ENCODE data around the gene KREMEN1. TPM values are rescaled to one million over a fixed set of nuclear protein-coding genes. Genes with fewer than 3 reads are reported as not detected.
A peak's percentile ranks its signal among the peaks of the same experiment; 100 is the strongest.

Gene KREMEN1
- polyA plus RNA-seq, 1 of the 3 experiments (the other 2 are of a cell fraction), result 10.0 TPM

DNA sequence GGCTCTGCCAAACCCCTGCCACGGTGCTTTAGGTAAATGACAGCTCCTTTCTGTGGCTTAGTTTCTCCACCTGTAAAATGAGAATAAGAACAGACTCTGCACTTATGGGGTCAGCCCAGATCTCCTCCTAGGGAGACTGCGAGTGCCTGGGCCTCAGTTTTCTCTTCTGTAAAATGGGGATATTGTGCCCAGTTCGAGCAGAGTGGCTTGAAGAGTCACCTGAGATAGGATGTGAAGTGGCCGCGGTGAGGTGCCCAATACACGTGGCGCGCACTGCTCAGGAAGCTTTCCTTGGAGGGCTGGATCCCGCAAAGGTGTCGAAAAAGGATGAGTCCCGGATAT, 132.4 kb downstream of the KREMEN1 start:
- no peaks in the 10 kb centered on the region for H3K9me3 ChIP-seq
- ChIA-PET CTCF (interaction anchor here (0.6 to 5.5 kb wide), 8 partner anchors 11 to 140 kb away, joined by 3 to 49 read pairs (median 4); no protein-coding TSS in a partner anchor), POLR2A (no interaction called here)
- H2AFZ ChIP-seq (ENCODE audit: low read depth), result no peak overlapping the region
- peaks cover 0 to 7% of the 10 kb centered on the region in 2 experiments; a peak in 1 of 4 replicates for H3K4me1 ChIP-seq (ENCODE audit: control insufficient read depth in 1 of 2, insufficient read depth in 2 of 2, low read depth in 1 of 2, low read length in 1 of 2)
- no peak overlapping the region for H3K9ac ChIP-seq
- peak overlapping the region; percentile 60 to 62; a peak in 3 of 4 replicates for H3K4me3 ChIP-seq (ENCODE audit: low read depth in 2 of 2, low read length in 1 of 2)
- H3K27me3 ChIP-seq (ENCODE audit: insufficient read depth), result no peaks in the 10 kb centered on the region; the same call in 1 of the 2 replicates
- 0 out of 2 replicates have a peak, but pooled peaks have one; percentile 49 for TF ChIP-seq RCOR1 (IDR thresholded peaks at IDR 0.05; ENCODE audit: low read length)
- TF ChIP-seq EZH2phosphoT487 (IDR thresholded peaks at IDR 0.05; ENCODE audit: borderline replicate concordance, low read depth), result no peak
- TF ChIP-seq FOXJ3 (CRISPR knock-in tag; IDR thresholded peaks at IDR 0.05), result no peak
- TF ChIP-seq, protein P1, sequence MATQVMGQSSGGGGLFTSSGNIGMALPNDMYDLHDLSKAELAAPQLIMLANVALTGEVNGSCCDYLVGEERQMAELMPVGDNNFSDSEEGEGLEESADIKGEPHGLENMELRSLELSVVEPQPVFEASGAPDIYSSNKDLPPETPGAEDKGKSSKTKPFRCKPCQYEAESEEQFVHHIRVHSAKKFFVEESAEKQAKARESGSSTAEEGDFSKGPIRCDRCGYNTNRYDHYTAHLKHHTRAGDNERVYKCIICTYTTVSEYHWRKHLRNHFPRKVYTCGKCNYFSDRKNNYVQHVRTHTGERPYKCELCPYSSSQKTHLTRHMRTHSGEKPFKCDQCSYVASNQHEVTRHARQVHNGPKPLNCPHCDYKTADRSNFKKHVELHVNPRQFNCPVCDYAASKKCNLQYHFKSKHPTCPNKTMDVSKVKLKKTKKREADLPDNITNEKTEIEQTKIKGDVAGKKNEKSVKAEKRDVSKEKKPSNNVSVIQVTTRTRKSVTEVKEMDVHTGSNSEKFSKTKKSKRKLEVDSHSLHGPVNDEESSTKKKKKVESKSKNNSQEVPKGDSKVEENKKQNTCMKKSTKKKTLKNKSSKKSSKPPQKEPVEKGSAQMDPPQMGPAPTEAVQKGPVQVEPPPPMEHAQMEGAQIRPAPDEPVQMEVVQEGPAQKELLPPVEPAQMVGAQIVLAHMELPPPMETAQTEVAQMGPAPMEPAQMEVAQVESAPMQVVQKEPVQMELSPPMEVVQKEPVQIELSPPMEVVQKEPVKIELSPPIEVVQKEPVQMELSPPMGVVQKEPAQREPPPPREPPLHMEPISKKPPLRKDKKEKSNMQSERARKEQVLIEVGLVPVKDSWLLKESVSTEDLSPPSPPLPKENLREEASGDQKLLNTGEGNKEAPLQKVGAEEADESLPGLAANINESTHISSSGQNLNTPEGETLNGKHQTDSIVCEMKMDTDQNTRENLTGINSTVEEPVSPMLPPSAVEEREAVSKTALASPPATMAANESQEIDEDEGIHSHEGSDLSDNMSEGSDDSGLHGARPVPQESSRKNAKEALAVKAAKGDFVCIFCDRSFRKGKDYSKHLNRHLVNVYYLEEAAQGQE (IDR thresholded peaks at IDR 0.05; ENCODE audit: low read depth, low read length), result no peak
- H3K4me2 ChIP-seq, result peak overlapping the region; percentile 70; the same call in 1 of the 2 replicates
- H3K9me2 ChIP-seq, result no peaks in the 10 kb centered on the region
- WGBS (ENCODE audit: low lambda C conversion rate), result 71% methylated on average over 11 of the region's 11 CpGs
- DNase-seq, result no peak
- no peaks in the 10 kb centered on the region for H3K79me2 ChIP-seq (ENCODE audit: insufficient read depth)
- no peak overlapping the region for H3K27ac ChIP-seq (ENCODE audit: low read depth in 2 of 2, low read length in 1 of 2)
- no peaks in the 10 kb centered on the region for H4K20me1 ChIP-seq (ENCODE audit: insufficient read depth)
- H3K36me3 ChIP-seq (replicated peaks in 1 of 2; ENCODE audit: control insufficient read depth in 1 of 2, insufficient read depth in 2 of 2, low read length in 1 of 2), result no peaks in the 10 kb centered on the region
- H3F3A ChIP-seq (replicated peaks; ENCODE audit: insufficient read depth), result no peaks in the 10 kb centered on the region

DNA sequence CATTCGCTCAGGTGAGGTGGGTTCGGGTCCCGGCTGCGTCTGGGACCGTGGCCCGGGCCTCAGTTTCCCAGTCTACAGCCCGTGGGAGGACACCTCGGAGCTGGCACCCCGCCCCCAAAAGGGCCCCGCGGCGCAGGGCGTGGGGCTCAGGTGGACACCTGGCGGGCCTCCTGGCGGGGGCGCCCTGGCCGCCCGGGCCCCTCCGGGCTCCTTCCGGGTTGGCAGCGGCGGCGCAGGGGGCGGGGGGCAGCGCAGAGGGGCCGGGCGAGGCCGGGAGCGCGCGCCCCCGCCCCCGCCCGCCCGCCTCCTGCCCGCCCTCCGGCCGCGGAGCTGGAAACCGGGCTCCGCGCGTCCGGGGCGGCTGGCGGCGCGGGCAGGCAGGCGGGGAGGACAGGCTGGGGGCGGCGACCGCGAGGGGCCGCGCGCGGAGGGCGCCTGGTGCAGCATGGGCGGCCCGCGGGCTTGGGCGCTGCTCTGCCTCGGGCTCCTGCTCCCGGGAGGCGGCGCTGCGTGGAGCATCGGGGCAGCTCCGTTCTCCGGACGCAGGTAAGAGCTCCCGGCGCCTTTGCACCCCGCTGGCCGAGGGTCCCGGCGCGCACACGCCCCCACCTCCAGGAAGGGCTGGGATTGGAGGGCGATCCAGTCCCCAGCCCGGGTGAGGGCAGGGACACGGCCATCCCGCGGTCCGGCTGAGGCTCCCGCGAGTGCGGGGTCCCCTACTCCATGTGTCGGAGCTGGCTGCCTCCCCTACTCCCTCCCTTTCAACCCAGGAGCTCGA, 132.9 kb downstream of the KREMEN1 start, which contains the start of gene EMID1:
TSS of gene EMID1 (plus strand) at position 303 of the 778 bp plus-strand sequence. CDS start at position 446, 143 bp downstream.
- no peaks in the 10 kb centered on the region for H3K79me2 ChIP-seq (ENCODE audit: insufficient read depth)
- H2AFZ ChIP-seq (ENCODE audit: low read depth), result peak within 1 kb of the TSS; percentile 81; the same call in 1 of the 2 replicates
- H3K9me3 ChIP-seq, result no peaks in the 10 kb centered on the region
- ChIA-PET CTCF (interaction anchor here (0.6 to 5.5 kb wide), 6 partner anchors 13 to 79 kb away, joined by 3 to 49 read pairs (median 4); no protein-coding TSS in a partner anchor), POLR2A (no interaction called here)
- H3K9ac ChIP-seq, result no peak within 1 kb of the TSS
- WGBS (ENCODE audit: low lambda C conversion rate), result 14% methylated on average over 12 of the region's 90 CpGs
- no peaks in the 10 kb centered on the region for H3K9me2 ChIP-seq
- no peaks in the 10 kb centered on the region; the same call in 1 of the 2 replicates for H3K27me3 ChIP-seq (ENCODE audit: insufficient read depth)
- no peaks in the 10 kb centered on the region for H4K20me1 ChIP-seq (ENCODE audit: insufficient read depth)
- H3K27ac ChIP-seq (ENCODE audit: low read depth in 2 of 2, low read length in 1 of 2), result no peak within 1 kb of the TSS
- H3F3A ChIP-seq (replicated peaks; ENCODE audit: insufficient read depth), result no peaks in the 10 kb centered on the region
- peak within 1 kb of the TSS; percentile 60 to 62 for H3K4me3 ChIP-seq (ENCODE audit: low read depth in 2 of 2, low read length in 1 of 2)
- 0 out of 2 replicates have a peak, but pooled peaks have one; percentile 22 for TF ChIP-seq MXI1 (IDR thresholded peaks at IDR 0.05; ENCODE audit: low read depth, low read length)
- TF ChIP-seq NRF1 (IDR thresholded peaks at IDR 0.05; ENCODE audit: low read depth, low read length), result no peak
- peak within 1 kb of the TSS; percentile 81 for H3K4me2 ChIP-seq
- peak; percentile 90 for DNase-seq
- H3K4me1 ChIP-seq (ENCODE audit: control insufficient read depth in 1 of 2, insufficient read depth in 2 of 2, low read depth in 1 of 2, low read length in 1 of 2), result peaks cover 0 to 7% of the 10 kb centered on the region in 2 experiments; a peak in 1 of 4 replicates
- H3K36me3 ChIP-seq (replicated peaks in 1 of 2; ENCODE audit: control insufficient read depth in 1 of 2, insufficient read depth in 2 of 2, low read length in 1 of 2), result no peaks in the 10 kb centered on the region
